ENCODE data around the gene WASHC1. TPM values are rescaled to one million over a fixed set of nuclear protein-coding genes. Genes with fewer than 3 reads are reported as not detected.
A peak's percentile ranks its signal among the peaks of the same experiment; 100 is the strongest.
"Not testable (repeated sequence)": the region's sequence is repeated elsewhere in the genome, so short reads cannot be mapped to it uniquely, and the experiment has no call there.

The WASHC1 gene
- total RNA-seq (2012; rRNA removed) = 1.3 and 3.5 TPM in 2 replicates

- H3K36me3 ChIP-seq (ENCODE audit: insufficient read depth, low read length); H3K27me3 ChIP-seq (ENCODE audit: control insufficient read depth, insufficient read depth, low read length); H3K4me1 ChIP-seq (ENCODE audit: control insufficient read depth, insufficient read depth, low read length); H3K9me3 ChIP-seq (replicated peaks; ENCODE audit: low read length): not testable (repeated sequence)
- H3K4me3 ChIP-seq (ENCODE audit: low read length) = peak within 1 kb of the TSS; percentile 68
- peak within 1 kb of the TSS; percentile 66 for H3K9ac ChIP-seq (ENCODE audit: low read depth, low read length)
- peak within 1 kb of the TSS; percentile 59 for H3K4me2 ChIP-seq (ENCODE audit: low read length)
These were observed at the start of gene WASHC1 for GRCh38 chr9:29356-29755. Gene WASHC1 (minus strand): TSS chr9:29456. CDS start chr9:24999, 4,457 bp downstream.

GRCh38 chr9:78333-78732 is 49.1 kb upstream of the WASHC1 start:
- not testable (repeated sequence) for H3K4me1 ChIP-seq (ENCODE audit: control insufficient read depth, insufficient read depth, low read length); H3K9ac ChIP-seq (ENCODE audit: low read depth, low read length); H3K4me3 ChIP-seq (ENCODE audit: low read length); H3K9me3 ChIP-seq (replicated peaks; ENCODE audit: low read length); H3K36me3 ChIP-seq (ENCODE audit: insufficient read depth, low read length); H3K27me3 ChIP-seq (ENCODE audit: control insufficient read depth, insufficient read depth, low read length); H3K4me2 ChIP-seq (ENCODE audit: low read length)

GRCh38 chr9:76389-76788 is 47.1 kb upstream of the WASHC1 start:
- H3K4me3 ChIP-seq (ENCODE audit: low read length); H3K9me3 ChIP-seq (replicated peaks; ENCODE audit: low read length); H3K9ac ChIP-seq (ENCODE audit: low read depth, low read length); H3K4me1 ChIP-seq (ENCODE audit: control insufficient read depth, insufficient read depth, low read length); H3K4me2 ChIP-seq (ENCODE audit: low read length); H3K36me3 ChIP-seq (ENCODE audit: insufficient read depth, low read length): not testable (repeated sequence)
- peaks cover 12% of the 10 kb centered on the region for H3K27me3 ChIP-seq (ENCODE audit: control insufficient read depth, insufficient read depth, low read length)

GRCh38 chr9:73900-74525 is 44.8 kb upstream of the WASHC1 start:
- Histone ChIP-seq H3K4me2 (ENCODE audit: low read length) (peak overlapping the region; percentile 69), H3K4me3 (ENCODE audit: low read length) (peak overlapping the region; percentile 59), H3K27me3 (ENCODE audit: control insufficient read depth, insufficient read depth, low read length) (peaks cover 12% of the 10 kb centered on the region)
- not testable (repeated sequence) for H3K4me1 ChIP-seq (ENCODE audit: control insufficient read depth, insufficient read depth, low read length); H3K9me3 ChIP-seq (replicated peaks; ENCODE audit: low read length); H3K9ac ChIP-seq (ENCODE audit: low read depth, low read length); H3K36me3 ChIP-seq (ENCODE audit: insufficient read depth, low read length)

- not testable (repeated sequence) for H3K36me3 ChIP-seq (ENCODE audit: insufficient read depth, low read length); H3K4me1 ChIP-seq (ENCODE audit: control insufficient read depth, insufficient read depth, low read length); H3K9ac ChIP-seq (ENCODE audit: low read depth, low read length); H3K9me3 ChIP-seq (replicated peaks; ENCODE audit: low read length)
- Histone ChIP-seq H3K4me3 (ENCODE audit: low read length) (peak overlapping the region; percentile 59), H3K4me2 (ENCODE audit: low read length) (peak overlapping the region; percentile 69), H3K27me3 (ENCODE audit: control insufficient read depth, insufficient read depth, low read length) (peaks cover 12% of the 10 kb centered on the region)
These were observed 44.0 kb upstream of the WASHC1 start for GRCh38 chr9:73076-73899.

- H3K9ac ChIP-seq (ENCODE audit: low read depth, low read length); H3K4me3 ChIP-seq (ENCODE audit: low read length); H3K27me3 ChIP-seq (ENCODE audit: control insufficient read depth, insufficient read depth, low read length); H3K4me1 ChIP-seq (ENCODE audit: control insufficient read depth, insufficient read depth, low read length); H3K4me2 ChIP-seq (ENCODE audit: low read length); H3K9me3 ChIP-seq (replicated peaks; ENCODE audit: low read length); H3K36me3 ChIP-seq (ENCODE audit: insufficient read depth, low read length): not testable (repeated sequence)
These were observed 33.9 kb upstream of the WASHC1 start for GRCh38 chr9:63031-63629.

- H3K4me1 ChIP-seq (ENCODE audit: control insufficient read depth, insufficient read depth, low read length); H3K36me3 ChIP-seq (ENCODE audit: insufficient read depth, low read length): not testable (repeated sequence)
These were observed 23.4 kb upstream of the WASHC1 start for GRCh38 chr9:52678-53077.

GRCh38 chr9:48190-48842 is 19.1 kb upstream of the WASHC1 start:
- not testable (repeated sequence) for H3K4me2 ChIP-seq (ENCODE audit: low read length); H3K36me3 ChIP-seq (ENCODE audit: insufficient read depth, low read length)

More at GRCh38 chr9:52678-53077, 23.4 kb upstream of the WASHC1 start:
- H3K27me3 ChIP-seq (ENCODE audit: control insufficient read depth, insufficient read depth, low read length); H3K4me3 ChIP-seq (ENCODE audit: low read length); H3K4me2 ChIP-seq (ENCODE audit: low read length); H3K9me3 ChIP-seq (replicated peaks; ENCODE audit: low read length); H3K9ac ChIP-seq (ENCODE audit: low read depth, low read length): not testable (repeated sequence)

GRCh38 chr9:46639-47271 is 17.5 kb upstream of the WASHC1 start:
- not testable (repeated sequence) for H3K27me3 ChIP-seq (ENCODE audit: control insufficient read depth, insufficient read depth, low read length); H3K4me1 ChIP-seq (ENCODE audit: control insufficient read depth, insufficient read depth, low read length); H3K4me3 ChIP-seq (ENCODE audit: low read length); H3K9me3 ChIP-seq (replicated peaks; ENCODE audit: low read length); H3K4me2 ChIP-seq (ENCODE audit: low read length); H3K36me3 ChIP-seq (ENCODE audit: insufficient read depth, low read length); H3K9ac ChIP-seq (ENCODE audit: low read depth, low read length)

More at GRCh38 chr9:48190-48842, 19.1 kb upstream of the WASHC1 start:
- not testable (repeated sequence) for H3K27me3 ChIP-seq (ENCODE audit: control insufficient read depth, insufficient read depth, low read length); H3K9me3 ChIP-seq (replicated peaks; ENCODE audit: low read length); H3K4me3 ChIP-seq (ENCODE audit: low read length); H3K9ac ChIP-seq (ENCODE audit: low read depth, low read length); H3K4me1 ChIP-seq (ENCODE audit: control insufficient read depth, insufficient read depth, low read length)

GRCh38 chr9:46164-46563 is 16.9 kb upstream of the WASHC1 start:
- H3K4me2 ChIP-seq (ENCODE audit: low read length) = not testable (repeated sequence)

GRCh38 chr9:45180-45878 is 16.1 kb upstream of the WASHC1 start:
- not testable (repeated sequence) for H3K4me2 ChIP-seq (ENCODE audit: low read length); H3K4me3 ChIP-seq (ENCODE audit: low read length); H3K36me3 ChIP-seq (ENCODE audit: insufficient read depth, low read length); H3K27me3 ChIP-seq (ENCODE audit: control insufficient read depth, insufficient read depth, low read length); H3K4me1 ChIP-seq (ENCODE audit: control insufficient read depth, insufficient read depth, low read length); H3K9me3 ChIP-seq (replicated peaks; ENCODE audit: low read length); H3K9ac ChIP-seq (ENCODE audit: low read depth, low read length)

More at GRCh38 chr9:46164-46563, 16.9 kb upstream of the WASHC1 start:
- not testable (repeated sequence) for H3K4me3 ChIP-seq (ENCODE audit: low read length); H3K9me3 ChIP-seq (replicated peaks; ENCODE audit: low read length); H3K27me3 ChIP-seq (ENCODE audit: control insufficient read depth, insufficient read depth, low read length); H3K9ac ChIP-seq (ENCODE audit: low read depth, low read length); H3K4me1 ChIP-seq (ENCODE audit: control insufficient read depth, insufficient read depth, low read length); H3K36me3 ChIP-seq (ENCODE audit: insufficient read depth, low read length)
